ENCODE results near the gene OR52I1.

OR52I1 gene

GRCh38 chr11:4593739-4594138, at the start of gene OR52I1:
Gene OR52I1 (plus strand): TSS chr11:4594039. CDS start chr11:4594039, 0 bp downstream.
- DNase-seq, result no peak

GRCh38 chr11:4544891-4545290, 48.9 kb upstream of the OR52I1 start, which contains the start of gene OR52M1:
Gene OR52M1 (plus strand): TSS chr11:4545191. CDS start chr11:4545191, 0 bp downstream.
- DNase-seq, result no peak

- no peak for DNase-seq
These were observed 47.0 kb upstream of the OR52I1 start for GRCh38 chr11:4546878-4547277.

GRCh38 chr11:4547416-4547815, 46.4 kb upstream of the OR52I1 start:
- no peak for DNase-seq

- no peak for DNase-seq
These were observed 42.4 kb upstream of the OR52I1 start for GRCh38 chr11:4551346-4551979.

GRCh38 chr11:4559527-4560440, 34.1 kb upstream of the OR52I1 start:
- DNase-seq, result no peak

- no peak for DNase-seq
These were observed 33.4 kb upstream of the OR52I1 start for GRCh38 chr11:4560467-4560866.

- DNase-seq, result no peak
These were observed 28.5 kb upstream of the OR52I1 start for GRCh38 chr11:4565371-4565770.

- DNase-seq, result no peak
These were observed 24.8 kb upstream of the OR52I1 start for GRCh38 chr11:4569075-4569474.

GRCh38 chr11:4576880-4577279, 17.0 kb upstream of the OR52I1 start:
- no peak for DNase-seq

- DNase-seq, result no peak
These were observed 16.1 kb upstream of the OR52I1 start for GRCh38 chr11:4577761-4578160.

- DNase-seq, result no peak
These were observed 15.2 kb upstream of the OR52I1 start for GRCh38 chr11:4578624-4579023.

- DNase-seq, result no peak
These were observed 13.7 kb upstream of the OR52I1 start for GRCh38 chr11:4580124-4580523.

GRCh38 chr11:4581443-4581842, 12.4 kb upstream of the OR52I1 start, which contains the start of gene OR52I2:
Gene OR52I2 (plus strand): TSS chr11:4581743.
- DNase-seq, result no peak

- DNase-seq, result no peak
These were observed 4.8 kb upstream of the OR52I1 start for GRCh38 chr11:4589017-4589416.

- no peak for DNase-seq
These were observed 11.2 kb downstream of the OR52I1 start for GRCh38 chr11:4605057-4605456.

GRCh38 chr11:4606231-4607015, 12.6 kb downstream of the OR52I1 start:
- DNase-seq, result no peak

- no peak for DNase-seq
These were observed 13.3 kb downstream of the OR52I1 start for GRCh38 chr11:4607096-4607495.

- DNase-seq, result peak; percentile 97
These were observed 14.2 kb downstream of the OR52I1 start, which contains the start of gene TRIM68 for GRCh38 chr11:4607781-4608666. Gene TRIM68 (minus strand): TSS chr11:4608231. CDS start chr11:4605504, 2,727 bp downstream.

GRCh38 chr11:4610258-4610935, 16.6 kb downstream of the OR52I1 start:
- DNase-seq, result no peak

GRCh38 chr11:4611986-4612385, 18.1 kb downstream of the OR52I1 start:
- no peak for DNase-seq
